HL-60 (cell line): ENCODE measurements around the gene SPTA1.
"Not testable (repeated sequence)": the region's sequence is repeated elsewhere in the genome, so short reads cannot be mapped to it uniquely, and the experiment has no call there.

Source experiments
- DNase-seq, 2 experiments: peaks; one replicate each; pipeline ENCODE4 v3.0.0-alpha.2; 2010 to 2020; ENCODE audit warnings: low read depth in 1 of 2, low spot score in 1 of 2
- H3K27ac ChIP-seq: fragments of 250-450 bp; sonication (Bioruptor Pico); replicated peaks from 2 replicates; pipeline ENCODE4 v1.5.1; 2020; ENCODE audit warnings: mild to moderate bottlenecking, moderate library complexity
- H3K27me3 ChIP-seq: fragments of 250-450 bp; sonication (Bioruptor Pico); 2 replicates; pipeline ENCODE4 v1.5.1; 2021; ENCODE audit warnings: mild to moderate bottlenecking, moderate library complexity; ENCODE audit not compliant: insufficient read depth, poor library complexity, severe bottlenecking
- H3K4me3 ChIP-seq: replicated peaks from 2 replicates; pipeline ENCODE4 v1.5.1; 2011; ENCODE audit warnings: mild to moderate bottlenecking, control low read depth, low read length; ENCODE audit not compliant: insufficient read depth
- GABPA ChIP-seq: IDR thresholded peaks from 2 replicates; pipeline ENCODE4 v1.6.1; 2012; ENCODE audit warnings: low read depth
- POLR2AphosphoS5 ChIP-seq: IDR thresholded peaks from 2 replicates; pipeline ENCODE4 v1.6.1; 2012; ENCODE audit warnings: low read depth
- REST ChIP-seq: IDR thresholded peaks from 2 replicates; pipeline ENCODE4 v1.6.1; 2012; ENCODE audit warnings: low read depth; ENCODE audit not compliant: insufficient replicate concordance
- SPI1 ChIP-seq: IDR thresholded peaks from 2 replicates; pipeline ENCODE4 v1.6.1; 2012; ENCODE audit warnings: low read depth, mild to moderate bottlenecking, borderline replicate concordance
- TF ChIP-seq, protein P1 (sequence below): IDR thresholded peaks from one replicate; pipeline ENCODE4 v1.5.1; 2011; ENCODE audit warnings: low read length, control low read depth, inconsistent platforms; ENCODE audit not compliant: insufficient read depth

SPTA1 gene

GRCh38 chr1:158692356-158692755, 5.8 kb upstream of the SPTA1 start:
- Histone ChIP-seq H3K27me3 (no peaks in the 10 kb centered on the region), H3K27ac (no peak overlapping the region), H3K4me3 (no peak overlapping the region)
- no peak for DNase-seq
- TF ChIP-seq SPI1 (no peak), POLR2AphosphoS5 (no peak), GABPA (no peak), REST (no peak)
- TF ChIP-seq, protein P1, sequence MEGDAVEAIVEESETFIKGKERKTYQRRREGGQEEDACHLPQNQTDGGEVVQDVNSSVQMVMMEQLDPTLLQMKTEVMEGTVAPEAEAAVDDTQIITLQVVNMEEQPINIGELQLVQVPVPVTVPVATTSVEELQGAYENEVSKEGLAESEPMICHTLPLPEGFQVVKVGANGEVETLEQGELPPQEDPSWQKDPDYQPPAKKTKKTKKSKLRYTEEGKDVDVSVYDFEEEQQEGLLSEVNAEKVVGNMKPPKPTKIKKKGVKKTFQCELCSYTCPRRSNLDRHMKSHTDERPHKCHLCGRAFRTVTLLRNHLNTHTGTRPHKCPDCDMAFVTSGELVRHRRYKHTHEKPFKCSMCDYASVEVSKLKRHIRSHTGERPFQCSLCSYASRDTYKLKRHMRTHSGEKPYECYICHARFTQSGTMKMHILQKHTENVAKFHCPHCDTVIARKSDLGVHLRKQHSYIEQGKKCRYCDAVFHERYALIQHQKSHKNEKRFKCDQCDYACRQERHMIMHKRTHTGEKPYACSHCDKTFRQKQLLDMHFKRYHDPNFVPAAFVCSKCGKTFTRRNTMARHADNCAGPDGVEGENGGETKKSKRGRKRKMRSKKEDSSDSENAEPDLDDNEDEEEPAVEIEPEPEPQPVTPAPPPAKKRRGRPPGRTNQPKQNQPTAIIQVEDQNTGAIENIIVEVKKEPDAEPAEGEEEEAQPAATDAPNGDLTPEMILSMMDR, result no peak

- no peak for DNase-seq
- Histone ChIP-seq H3K4me3 (no peak overlapping the region), H3K27me3 (no peaks in the 10 kb centered on the region), H3K27ac (no peak overlapping the region)
- TF ChIP-seq, protein P1, result no peak
These were observed 5.4 kb upstream of the SPTA1 start for GRCh38 chr1:158691907-158692306.

GRCh38 chr1:158691149-158691548, 4.6 kb upstream of the SPTA1 start:
- not testable (repeated sequence) for H3K27ac ChIP-seq, H3K27me3 ChIP-seq, DNase-seq, H3K4me3 ChIP-seq

GRCh38 chr1:158689875-158690274, 3.4 kb upstream of the SPTA1 start:
- Histone ChIP-seq H3K27ac (no peak overlapping the region), H3K27me3 (no peaks in the 10 kb centered on the region)

More at GRCh38 chr1:158689875-158690274, 3.4 kb upstream of the SPTA1 start:
- no peak for TF ChIP-seq SPI1
- TF ChIP-seq POLR2AphosphoS5, result no peak
- no peak for TF ChIP-seq GABPA
- TF ChIP-seq REST, result no peak
- TF ChIP-seq, protein P1, result no peak
- DNase-seq, result no peak
- no peak overlapping the region for H3K4me3 ChIP-seq
